PC-9 (cell line): Measurements from ENCODE around the gene TSPOAP1.

ENCODE experiments used
- EZH2 ChIP-seq: fragments of 200-600 bp; sonication (generic); IDR thresholded peaks from 2 replicates; pipeline ENCODE4 v1.8.0; 2017; ENCODE audit warnings: antibody characterized with exemption, low read depth
- TF ChIP-seq, protein P1 (sequence below): fragments of 200-600 bp; sonication (generic); conservative IDR thresholded peaks from 2 replicates; pipeline ENCODE4 v1.6.1; 2017; ENCODE audit warnings: mixed run types, antibody characterized with exemption, mild to moderate bottlenecking, moderate library complexity

DNA sequence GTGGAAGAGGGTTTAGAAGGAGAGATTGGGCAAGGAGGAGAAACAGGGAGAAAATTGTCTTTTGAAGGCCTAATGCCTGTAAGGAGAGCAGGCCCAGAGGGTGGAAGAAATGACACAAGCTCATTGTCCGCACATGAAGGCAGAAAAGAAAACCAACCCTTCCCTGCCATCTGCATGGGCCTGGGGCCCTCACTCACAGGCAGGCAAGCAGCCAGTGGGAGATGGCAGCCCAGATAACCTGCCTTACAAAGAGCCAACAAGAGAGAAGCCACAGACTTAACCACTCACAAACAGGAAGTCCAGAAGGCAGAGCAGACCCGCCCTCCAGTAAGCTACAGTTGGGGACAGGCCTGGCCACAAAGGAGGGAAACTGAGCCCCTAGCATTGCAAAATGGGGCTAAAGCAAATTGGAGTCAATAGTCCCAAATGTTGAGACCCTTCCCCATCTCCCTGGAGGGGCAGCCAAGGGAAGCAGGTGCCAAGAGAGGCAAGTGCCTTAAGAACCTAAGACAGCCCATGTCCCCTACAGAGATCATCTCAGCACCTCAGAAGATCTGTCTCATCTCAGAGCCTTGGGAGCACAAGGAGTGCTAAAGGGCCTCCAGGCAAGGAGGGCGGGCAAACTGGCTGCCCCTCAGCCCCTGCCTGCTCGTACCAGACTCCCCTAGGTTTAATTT lies 7.3 kb upstream of the TSPOAP1 start:
- no peak for TF ChIP-seq EZH2
- TF ChIP-seq, protein P1, sequence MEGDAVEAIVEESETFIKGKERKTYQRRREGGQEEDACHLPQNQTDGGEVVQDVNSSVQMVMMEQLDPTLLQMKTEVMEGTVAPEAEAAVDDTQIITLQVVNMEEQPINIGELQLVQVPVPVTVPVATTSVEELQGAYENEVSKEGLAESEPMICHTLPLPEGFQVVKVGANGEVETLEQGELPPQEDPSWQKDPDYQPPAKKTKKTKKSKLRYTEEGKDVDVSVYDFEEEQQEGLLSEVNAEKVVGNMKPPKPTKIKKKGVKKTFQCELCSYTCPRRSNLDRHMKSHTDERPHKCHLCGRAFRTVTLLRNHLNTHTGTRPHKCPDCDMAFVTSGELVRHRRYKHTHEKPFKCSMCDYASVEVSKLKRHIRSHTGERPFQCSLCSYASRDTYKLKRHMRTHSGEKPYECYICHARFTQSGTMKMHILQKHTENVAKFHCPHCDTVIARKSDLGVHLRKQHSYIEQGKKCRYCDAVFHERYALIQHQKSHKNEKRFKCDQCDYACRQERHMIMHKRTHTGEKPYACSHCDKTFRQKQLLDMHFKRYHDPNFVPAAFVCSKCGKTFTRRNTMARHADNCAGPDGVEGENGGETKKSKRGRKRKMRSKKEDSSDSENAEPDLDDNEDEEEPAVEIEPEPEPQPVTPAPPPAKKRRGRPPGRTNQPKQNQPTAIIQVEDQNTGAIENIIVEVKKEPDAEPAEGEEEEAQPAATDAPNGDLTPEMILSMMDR = no peak
